Left lobe of liver (tissue), 2 donors: ENCODE measurements around the gene FRMD4A. TPM values are rescaled to one million over a fixed set of nuclear protein-coding genes. Genes with fewer than 3 reads are reported as not detected.
"Not testable (repeated sequence)": the region's sequence is repeated elsewhere in the genome, so short reads cannot be mapped to it uniquely, and the experiment has no call there.

Experiments
- ATAC-seq: fragments of 200-7000 bp; cut with Tn5 transposase; one replicate; pipeline ENCODE4 v1.9.1; 2020; ENCODE audit warnings: mild to moderate bottlenecking, moderate library complexity
- DNase-seq: peaks from one replicate; pipeline ENCODE4 v3.0.0-alpha.2; 2020; ENCODE audit warnings: low spot score
- total RNA-seq: library from RNA; stranded (reverse); gene quantifications from one replicate; pipeline ENCODE4 v1.2.1, GENCODE V29; 2021
- donor health status: DM: no; HTN: no; CAD: no; lungs with moderate emphysema.
- donor health status: DM: no; HTN: yes; CAD: no.

The FRMD4A gene
- total RNA-seq, 1 donor from 2014 or later = 13.8 TPM

- no peak for ATAC-seq
- DNase-seq = no peak
These were observed 370.1 kb downstream of the FRMD4A start for GRCh38 chr10:13960603-13961002.

- ATAC-seq = peak; percentile 38
- DNase-seq = no peak
These were observed 371.0 kb downstream of the FRMD4A start for GRCh38 chr10:13959443-13960359.

- ATAC-seq (no peak), DNase-seq (no peak)
These were observed 372.9 kb downstream of the FRMD4A start for GRCh38 chr10:13957856-13958255.

- no peak for DNase-seq
These were observed 373.9 kb downstream of the FRMD4A start for GRCh38 chr10:13956826-13957225.

GRCh38 chr10:13955409-13956068, 375.2 kb downstream of the FRMD4A start:
- DNase-seq (no peak), ATAC-seq (no peak)

More at GRCh38 chr10:13956826-13957225, 373.9 kb downstream of the FRMD4A start:
- peak; percentile 51 for ATAC-seq

- not testable (repeated sequence) for DNase-seq, ATAC-seq
These were observed 376.5 kb downstream of the FRMD4A start for GRCh38 chr10:13954195-13954594.

GRCh38 chr10:13953371-13953770, 377.4 kb downstream of the FRMD4A start:
- ATAC-seq (no peak), DNase-seq (no peak)

- DNase-seq = no peak
- peak; percentile 16 for ATAC-seq
These were observed 380.2 kb downstream of the FRMD4A start for GRCh38 chr10:13950543-13950939.

- DNase-seq = no peak
- no peak for ATAC-seq
These were observed 380.7 kb downstream of the FRMD4A start for GRCh38 chr10:13949844-13950542.

- DNase-seq = no peak
- ATAC-seq = no peak
These were observed 384.6 kb downstream of the FRMD4A start for GRCh38 chr10:13946209-13946460.

GRCh38 chr10:13945390-13946208, 385.1 kb downstream of the FRMD4A start:
- peak; percentile 79 for ATAC-seq
- DNase-seq = peak; percentile 46

GRCh38 chr10:13944823-13945222, 385.9 kb downstream of the FRMD4A start:
- ATAC-seq (peak; percentile 24), DNase-seq (no peak)

GRCh38 chr10:13943735-13944398, 386.9 kb downstream of the FRMD4A start:
- DNase-seq = no peak

GRCh38 chr10:13942035-13942434, 388.7 kb downstream of the FRMD4A start:
- ATAC-seq (no peak), DNase-seq (no peak)

More at GRCh38 chr10:13943735-13944398, 386.9 kb downstream of the FRMD4A start:
- ATAC-seq = no peak

- ATAC-seq = no peak
- DNase-seq = no peak
These were observed 391.3 kb downstream of the FRMD4A start for GRCh38 chr10:13939391-13939790.

GRCh38 chr10:13938950-13939349, 391.8 kb downstream of the FRMD4A start:
- ATAC-seq = no peak

GRCh38 chr10:13936826-13937225, 393.9 kb downstream of the FRMD4A start:
- no peak for ATAC-seq
- DNase-seq = no peak

More at GRCh38 chr10:13938950-13939349, 391.8 kb downstream of the FRMD4A start:
- DNase-seq = no peak

- ATAC-seq = no peak
- no peak for DNase-seq
These were observed 400.6 kb downstream of the FRMD4A start for GRCh38 chr10:13930120-13930519.

- no peak for DNase-seq
- ATAC-seq = no peak
These were observed 402.3 kb downstream of the FRMD4A start for GRCh38 chr10:13928451-13928850.
